Measurements from ENCODE around the gene PRDM5.

- TF ChIP-seq EZH2 (IDR thresholded peaks at IDR 0.05; ENCODE audit: insufficient read depth, poor library complexity, severe bottlenecking) (no peak), EZH2phosphoT487 (IDR thresholded peaks at IDR 0.05; ENCODE audit: insufficient read depth, low read depth) (no peak)
Measured at GRCh38 chr4:120841580-120841979, 80.9 kb downstream of the PRDM5 start.

All from GM23248 (cell line).